ENCODE data around the gene RPS15.

RPS15 gene

DNA sequence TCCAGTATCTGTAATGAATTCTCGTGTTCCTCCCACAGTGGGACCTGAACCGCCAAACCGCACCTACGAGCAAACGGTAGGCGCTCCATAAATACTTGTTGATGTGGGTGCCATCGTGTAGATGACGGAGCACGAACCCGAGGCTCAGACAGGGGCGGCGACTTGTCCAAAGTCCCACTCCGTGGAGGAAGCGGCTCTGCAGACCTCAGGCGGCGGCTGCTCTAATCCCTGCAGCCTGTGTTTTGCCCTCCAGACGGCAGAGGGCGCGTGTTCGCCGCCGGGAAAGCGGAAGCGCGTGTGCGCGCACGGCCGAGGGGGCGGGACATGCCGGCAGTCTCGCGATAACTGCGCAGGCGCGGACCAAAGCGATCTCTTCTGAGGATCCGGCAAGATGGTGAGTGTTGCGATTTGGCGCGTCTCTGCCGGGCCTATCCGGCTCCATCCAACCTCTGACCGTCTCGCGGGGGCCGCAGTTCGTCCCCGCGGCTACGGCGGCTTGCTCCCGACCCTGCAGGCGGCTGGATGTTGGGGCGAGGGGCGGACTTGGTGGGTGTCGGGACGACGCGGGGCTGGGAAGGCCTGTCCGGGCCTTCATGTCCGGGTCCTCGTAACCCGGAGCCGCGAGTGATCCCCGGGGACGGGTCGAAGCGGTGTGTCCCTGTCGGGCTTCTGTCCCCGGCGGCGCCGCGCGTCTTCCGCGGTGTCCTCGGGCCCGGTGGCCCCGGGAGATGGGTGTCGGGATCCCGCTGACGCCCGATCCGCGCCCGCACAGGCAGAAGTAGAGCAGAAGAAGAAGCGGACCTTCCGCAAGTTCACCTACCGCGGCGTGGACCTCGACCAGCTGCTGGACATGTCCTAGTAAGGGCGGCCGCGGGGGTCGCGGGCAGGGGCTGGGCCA, at the start of gene RPS15:
TSS of gene RPS15 (plus strand) at position 362 of the 898 bp plus-strand sequence. CDS start at position 392, 30 bp downstream.
- DNase-seq (ENCODE audit: low spot score), result peak; percentile 96
- peaks cover 13% of the 10 kb centered on the region for H3K4me1 Mint-ChIP-seq (ENCODE audit: low read depth)
- H3K4me3 Mint-ChIP-seq, result peak within 1 kb of the TSS; percentile 99
- H3K9me3 Mint-ChIP-seq, result no peaks in the 10 kb centered on the region
- H3K27ac Mint-ChIP-seq, result peak within 1 kb of the TSS; percentile 99
- H3K27me3 Mint-ChIP-seq (ENCODE audit: low read depth), result no peaks in the 10 kb centered on the region
- H3K36me3 Mint-ChIP-seq (ENCODE audit: low read depth), result peaks cover 45% of the 10 kb centered on the region

GRCh38 chr19:1388637-1389026, 49.6 kb upstream of the RPS15 start:
- no peak overlapping the region for H3K27ac Mint-ChIP-seq
- no peak for DNase-seq (ENCODE audit: low spot score)
- no peak overlapping the region for H3K4me3 Mint-ChIP-seq
- peaks cover 7% of the 10 kb centered on the region for H3K4me1 Mint-ChIP-seq (ENCODE audit: low read depth)
- peaks cover 18% of the 10 kb centered on the region for H3K36me3 Mint-ChIP-seq (ENCODE audit: low read depth)
- H3K9me3 Mint-ChIP-seq, result no peaks in the 10 kb centered on the region
- no peaks in the 10 kb centered on the region for H3K27me3 Mint-ChIP-seq (ENCODE audit: low read depth)

DNA sequence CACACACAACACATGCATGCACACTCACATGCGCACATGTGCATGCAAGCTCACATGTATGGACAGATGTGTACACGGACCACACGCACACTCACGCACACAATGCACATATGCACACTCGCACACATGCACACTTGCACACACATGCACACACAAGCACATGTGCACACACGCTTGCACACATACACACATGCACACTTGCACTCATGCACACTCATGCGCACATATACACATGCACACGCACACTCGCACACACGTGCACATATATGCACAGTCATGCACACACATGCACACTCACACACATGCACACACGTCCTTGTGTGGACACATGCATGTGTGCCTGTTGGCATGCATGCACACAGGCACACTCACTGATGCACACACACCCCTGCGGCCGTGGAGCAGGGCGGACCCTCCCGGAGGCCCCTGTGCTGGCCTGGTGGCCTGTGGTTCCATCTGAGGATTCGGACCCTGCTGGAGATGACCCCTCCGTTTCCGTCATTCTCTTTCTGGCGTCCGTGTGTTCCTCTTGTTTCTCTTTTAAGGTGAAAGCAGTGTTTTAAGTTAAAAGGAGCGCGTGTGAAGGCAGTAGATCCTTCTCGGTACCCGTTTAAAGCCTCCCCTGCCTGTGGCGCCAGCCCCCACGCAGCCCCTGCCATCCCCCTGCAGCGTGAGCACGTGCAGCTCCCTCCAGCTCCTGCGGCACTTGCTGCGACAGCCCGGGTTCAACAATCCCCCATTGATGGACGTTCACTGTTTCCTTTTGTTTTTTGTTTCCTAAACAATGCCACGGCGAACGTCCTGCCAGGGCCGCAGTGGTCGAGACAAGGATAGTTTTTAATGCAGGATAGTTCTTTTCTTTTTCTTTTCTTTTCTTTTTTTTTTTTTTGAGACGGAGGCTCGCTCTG, 48.9 kb upstream of the RPS15 start:
- Mint-ChIP-seq H3K4me3 (no peak overlapping the region), H3K27me3 (ENCODE audit: low read depth) (no peaks in the 10 kb centered on the region), H3K27ac (no peak overlapping the region), H3K4me1 (ENCODE audit: low read depth) (peaks cover 6% of the 10 kb centered on the region), H3K36me3 (ENCODE audit: low read depth) (peaks cover 18% of the 10 kb centered on the region), H3K9me3 (no peaks in the 10 kb centered on the region)
- no peak for DNase-seq (ENCODE audit: low spot score)

DNA sequence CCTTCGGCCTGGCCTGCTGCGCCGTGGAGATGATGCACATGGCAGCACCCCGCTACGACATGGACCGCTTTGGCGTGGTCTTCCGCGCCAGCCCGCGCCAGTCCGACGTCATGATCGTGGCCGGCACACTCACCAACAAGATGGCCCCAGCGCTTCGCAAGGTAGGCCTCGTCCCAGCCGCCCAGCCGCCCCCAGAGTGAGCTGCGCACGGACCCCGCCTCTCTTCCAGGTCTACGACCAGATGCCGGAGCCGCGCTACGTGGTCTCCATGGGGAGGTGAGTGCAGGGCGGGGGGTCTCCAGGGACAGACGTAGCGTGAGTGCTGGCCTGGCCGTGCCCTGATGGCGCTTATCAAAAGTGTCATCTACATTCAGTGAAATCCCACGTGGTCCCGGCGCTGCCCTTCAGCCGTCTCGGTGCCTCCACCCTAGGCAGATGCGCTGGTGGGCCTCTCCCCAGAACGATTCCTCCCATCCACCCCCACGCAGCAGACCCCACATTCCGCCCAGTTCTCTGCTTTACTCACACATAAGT, 47.2 kb upstream of the RPS15 start:
- Mint-ChIP-seq H3K4me3 (no peak overlapping the region), H3K9me3 (no peaks in the 10 kb centered on the region), H3K27me3 (ENCODE audit: low read depth) (no peaks in the 10 kb centered on the region), H3K4me1 (ENCODE audit: low read depth) (no peaks in the 10 kb centered on the region), H3K36me3 (ENCODE audit: low read depth) (peaks cover 18% of the 10 kb centered on the region), H3K27ac (no peak overlapping the region)
- DNase-seq (ENCODE audit: low spot score), result no peak

- Mint-ChIP-seq H3K4me3 (no peak overlapping the region), H3K27me3 (ENCODE audit: low read depth) (no peaks in the 10 kb centered on the region), H3K4me1 (ENCODE audit: low read depth) (no peaks in the 10 kb centered on the region), H3K9me3 (no peaks in the 10 kb centered on the region), H3K36me3 (ENCODE audit: low read depth) (peaks cover 18% of the 10 kb centered on the region), H3K27ac (no peak overlapping the region)
- no peak for DNase-seq (ENCODE audit: low spot score)
These were observed 45.8 kb upstream of the RPS15 start for GRCh38 chr19:1392407-1392806.

DNA sequence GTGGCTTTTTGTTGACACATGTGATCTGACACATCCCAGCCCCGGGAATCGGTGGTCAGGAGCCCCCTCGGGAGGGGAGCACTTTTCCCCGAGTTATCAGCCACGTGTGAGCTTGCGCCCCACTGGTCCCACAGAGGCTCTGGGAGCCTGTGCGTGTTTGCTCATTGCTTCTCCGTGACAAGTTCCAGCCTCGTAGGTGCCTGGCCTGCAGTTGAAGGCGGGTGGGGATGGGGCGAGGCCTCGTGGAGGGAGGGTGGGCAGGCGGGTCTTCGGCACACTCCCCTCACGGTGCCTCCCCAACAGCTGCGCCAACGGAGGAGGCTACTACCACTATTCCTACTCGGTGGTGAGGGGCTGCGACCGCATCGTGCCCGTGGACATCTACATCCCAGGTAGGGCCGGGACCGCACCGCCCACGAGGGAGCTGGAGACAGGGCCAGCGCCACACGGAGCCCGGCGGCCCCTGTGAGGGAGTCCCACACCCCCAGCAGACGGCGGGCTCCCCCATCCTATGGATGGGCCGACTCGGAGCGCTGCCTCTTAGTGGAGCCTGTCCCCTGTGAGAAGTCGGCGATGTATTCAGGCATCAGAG, 45.2 kb upstream of the RPS15 start:
- no peak overlapping the region for H3K27ac Mint-ChIP-seq

GRCh38 chr19:1393841-1394240, 44.4 kb upstream of the RPS15 start:
- DNase-seq (ENCODE audit: low spot score), result no peak
- no peak overlapping the region for H3K4me3 Mint-ChIP-seq
- H3K9me3 Mint-ChIP-seq, result no peaks in the 10 kb centered on the region
- peaks cover 15% of the 10 kb centered on the region for H3K36me3 Mint-ChIP-seq (ENCODE audit: low read depth)
- H3K27ac Mint-ChIP-seq, result no peak overlapping the region
- no peaks in the 10 kb centered on the region for H3K4me1 Mint-ChIP-seq (ENCODE audit: low read depth)
- H3K27me3 Mint-ChIP-seq (ENCODE audit: low read depth), result no peaks in the 10 kb centered on the region

More for the DNA sequence above, 45.2 kb upstream of the RPS15 start:
- H3K4me3 Mint-ChIP-seq, result no peak overlapping the region
- H3K36me3 Mint-ChIP-seq (ENCODE audit: low read depth), result peaks cover 18% of the 10 kb centered on the region
- DNase-seq (ENCODE audit: low spot score), result no peak
- no peaks in the 10 kb centered on the region for H3K4me1 Mint-ChIP-seq (ENCODE audit: low read depth)
- no peaks in the 10 kb centered on the region for H3K9me3 Mint-ChIP-seq
- H3K27me3 Mint-ChIP-seq (ENCODE audit: low read depth), result no peaks in the 10 kb centered on the region

DNA sequence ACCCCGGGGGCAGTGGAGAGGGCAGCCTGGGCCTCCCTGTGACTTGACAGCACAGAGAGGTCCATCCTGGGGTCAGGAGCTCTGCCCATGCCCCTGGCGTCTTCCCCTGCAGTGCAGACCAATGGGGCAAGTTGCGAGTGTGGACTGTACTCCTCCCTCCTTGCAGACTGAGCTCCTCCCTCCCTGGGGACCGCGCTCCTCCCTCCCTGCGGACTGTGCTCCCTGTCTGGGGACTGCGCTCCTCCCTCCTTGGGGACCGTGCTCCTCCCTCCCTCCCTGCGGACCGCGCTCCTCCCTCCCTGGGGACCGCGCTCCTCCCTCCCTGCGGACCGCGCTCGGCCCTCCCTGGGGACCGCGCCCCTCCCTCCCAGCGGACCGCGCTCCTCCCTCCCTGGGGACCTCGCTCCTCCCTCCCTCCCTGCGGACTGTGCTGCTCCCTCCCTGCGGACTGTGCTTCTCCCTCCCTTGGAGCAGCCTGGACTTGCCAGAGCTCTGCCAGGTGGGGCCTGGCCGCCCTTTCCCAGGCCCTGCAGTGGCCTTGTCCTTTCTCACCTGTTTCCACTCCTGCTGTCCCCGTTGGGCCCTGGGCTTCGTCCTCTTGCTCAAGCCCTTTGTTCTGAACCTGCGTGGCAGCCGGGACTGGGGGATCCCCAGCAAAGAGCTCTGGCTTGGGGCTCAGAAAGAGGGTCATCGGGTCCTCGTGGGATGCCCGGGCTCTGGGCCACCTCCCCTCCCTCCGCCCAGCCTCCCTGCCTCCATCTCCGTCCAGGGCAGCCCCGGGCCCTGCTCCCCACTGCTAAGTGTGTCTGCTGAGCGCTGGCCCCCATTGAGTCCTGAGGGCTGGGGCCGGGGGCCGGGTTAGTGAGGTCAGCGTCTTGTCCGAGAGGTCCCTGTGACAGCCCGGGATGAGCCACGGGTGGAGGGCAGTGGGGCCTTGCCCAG, 43.7 kb upstream of the RPS15 start:
- Mint-ChIP-seq H3K27ac (no peak overlapping the region), H3K27me3 (ENCODE audit: low read depth) (no peaks in the 10 kb centered on the region)

DNA sequence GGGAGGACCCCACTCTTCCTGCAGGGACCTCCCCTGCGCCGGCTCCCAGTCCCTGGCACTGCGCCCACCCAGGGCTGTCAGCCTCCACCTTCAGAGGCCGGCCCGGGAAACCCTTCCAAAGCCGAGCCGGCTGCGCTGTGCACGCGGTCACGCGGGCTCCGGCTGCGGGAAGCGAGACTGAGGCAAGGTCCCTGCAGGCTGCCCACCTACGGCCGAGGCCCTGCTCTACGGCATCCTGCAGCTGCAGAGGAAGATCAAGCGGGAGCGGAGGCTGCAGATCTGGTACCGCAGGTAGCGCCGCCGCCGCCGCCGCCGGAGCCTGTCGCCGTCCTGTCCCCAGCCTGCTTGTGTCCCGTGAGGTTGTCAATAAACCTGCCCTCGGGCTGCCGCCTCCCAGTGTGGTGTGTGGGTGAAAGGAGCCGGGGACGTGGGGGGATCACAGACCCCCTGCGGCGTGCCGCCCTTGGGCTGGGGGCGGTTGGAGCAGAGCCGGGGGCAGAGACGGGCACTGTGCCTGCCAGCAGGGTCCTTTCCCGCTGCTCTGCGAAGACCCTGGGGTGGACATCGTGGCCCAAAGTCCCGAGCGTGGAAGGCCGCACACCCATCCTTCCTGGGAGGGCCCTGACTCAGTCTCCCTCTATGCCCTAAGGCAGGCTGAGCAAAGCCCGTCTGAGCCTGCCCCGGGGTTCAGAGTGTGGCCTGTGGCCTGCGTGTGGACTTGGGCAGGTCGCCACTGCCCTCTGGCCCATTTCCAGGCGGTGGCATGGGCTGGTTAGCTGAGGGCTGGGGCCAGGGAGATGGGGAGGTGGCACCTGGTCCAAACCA, 42.8 kb upstream of the RPS15 start:
- Mint-ChIP-seq H3K4me3 (no peak overlapping the region), H3K36me3 (ENCODE audit: low read depth) (peaks cover 8% of the 10 kb centered on the region), H3K9me3 (no peaks in the 10 kb centered on the region), H3K27ac (no peak overlapping the region), H3K4me1 (ENCODE audit: low read depth) (no peaks in the 10 kb centered on the region), H3K27me3 (ENCODE audit: low read depth) (no peaks in the 10 kb centered on the region)
- DNase-seq (ENCODE audit: low spot score), result no peak

More for the DNA sequence above, 43.7 kb upstream of the RPS15 start:
- Mint-ChIP-seq H3K4me3 (no peak overlapping the region), H3K36me3 (ENCODE audit: low read depth) (peaks cover 12% of the 10 kb centered on the region), H3K4me1 (ENCODE audit: low read depth) (no peaks in the 10 kb centered on the region), H3K9me3 (no peaks in the 10 kb centered on the region)
- no peak for DNase-seq (ENCODE audit: low spot score)

DNA sequence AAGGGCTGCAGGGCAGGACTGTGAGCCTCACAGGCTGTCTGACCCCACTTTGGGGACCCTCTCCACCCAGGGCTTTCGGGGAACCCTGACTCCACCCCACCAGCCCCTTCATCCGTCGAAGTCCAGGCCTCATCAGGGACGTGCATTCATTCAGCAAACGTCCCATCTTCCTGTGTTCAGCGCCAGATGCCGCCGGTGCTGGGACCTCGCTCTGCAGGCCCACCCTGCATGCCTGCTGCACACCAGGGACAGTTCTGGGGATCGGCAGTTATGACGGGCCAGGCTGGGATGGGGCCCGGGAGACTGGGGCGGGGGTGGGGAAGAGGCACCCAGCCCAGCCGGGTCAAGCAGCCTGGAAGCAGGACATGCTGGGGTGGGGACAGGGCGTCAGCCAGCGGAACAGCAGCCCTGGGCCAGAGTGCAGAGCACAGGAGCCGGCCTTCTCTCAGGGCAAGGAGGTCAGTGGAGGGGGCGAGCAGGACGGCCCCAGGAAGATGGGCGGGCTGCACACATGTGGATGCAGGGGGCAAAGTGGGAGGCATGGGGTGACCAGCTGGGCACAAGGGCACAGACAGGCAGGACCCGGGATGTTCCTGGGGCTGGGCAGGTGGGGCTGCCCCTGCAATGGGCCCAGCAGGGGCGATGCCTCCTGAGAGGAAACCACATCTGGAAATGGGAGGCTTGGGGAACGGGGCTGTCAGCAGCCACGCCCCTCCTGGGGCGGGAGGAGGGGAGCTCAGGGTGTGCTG, 42.0 kb upstream of the RPS15 start:
- Mint-ChIP-seq H3K9me3 (no peaks in the 10 kb centered on the region), H3K27me3 (ENCODE audit: low read depth) (no peaks in the 10 kb centered on the region), H3K4me1 (ENCODE audit: low read depth) (no peaks in the 10 kb centered on the region), H3K4me3 (no peak overlapping the region), H3K36me3 (ENCODE audit: low read depth) (peaks cover 6% of the 10 kb centered on the region), H3K27ac (no peak overlapping the region)
- no peak for DNase-seq (ENCODE audit: low spot score)

- Mint-ChIP-seq H3K36me3 (ENCODE audit: low read depth) (peaks cover 5% of the 10 kb centered on the region), H3K4me1 (ENCODE audit: low read depth) (peaks cover 2% of the 10 kb centered on the region), H3K27me3 (ENCODE audit: low read depth) (no peaks in the 10 kb centered on the region), H3K27ac (no peak overlapping the region), H3K9me3 (no peaks in the 10 kb centered on the region), H3K4me3 (no peak overlapping the region)
- no peak for DNase-seq (ENCODE audit: low spot score)
These were observed 41.2 kb upstream of the RPS15 start for GRCh38 chr19:1396768-1397679.

Data from T-helper 2 cell treated with Interferon-gamma antibody and Interleukin-4, amounts not matched to agents 5 μg/mL and 100 μg/mL, for 36 hours (primary cell).